Measurements from ENCODE around the gene PYM1. TPM values are rescaled to one million over a fixed set of nuclear protein-coding genes. Genes with fewer than 3 reads are reported as not detected.
A peak's percentile ranks its signal among the peaks of the same experiment; 100 is the strongest.

The PYM1 gene
- 10 to 100 TPM; 27.3 to 31.0 TPM for total RNA-seq
- 10 to 100 TPM; 31.1 to 36.4 (median 34.1) TPM for polyA plus RNA-seq (ENCODE audit: insufficient read length in 6 of 6)
- long read RNA-seq, donor 1, transcript PYM1-202 (3 exons, 1,073 nt) = major isoform, 14 of 1,700 reads
- long read RNA-seq, donor 1, transcript PYM1-203 (3 exons, 1,226 nt) = minor isoform, 11 of 1,700 reads
- long read RNA-seq, donor 1, partial matches to known transcripts = 657 of 1,700 reads
- long read RNA-seq, donor 1, other reads (novel, unspliced or antisense) = 1,015 of 1,700 reads
- long read RNA-seq, donor 2, transcript PYM1-202 (3 exons, 1,073 nt) = major isoform, 7 of 185 reads
- long read RNA-seq, donor 2, partial matches to known transcripts = 174 of 185 reads
- long read RNA-seq, donor 2, other reads (novel, unspliced or antisense) = 0 of 185 reads
- long read RNA-seq, donor 3, transcript PYM1-203 (3 exons, 1,226 nt) = major isoform, 7 of 17 reads
- long read RNA-seq, donor 3, transcript PYM1-202 (3 exons, 1,073 nt) = minor isoform, 6 of 17 reads
- long read RNA-seq, donor 3, partial matches to known transcripts = 0 of 17 reads
- long read RNA-seq, donor 3, other reads (novel, unspliced or antisense) = 0 of 17 reads
- long read RNA-seq, donor 4, transcript PYM1-203 (3 exons, 1,226 nt) = major isoform, 15 of 28 reads
- long read RNA-seq, donor 4, partial matches to known transcripts = 0 of 28 reads
- long read RNA-seq, donor 4, other reads (novel, unspliced or antisense) = 8 of 28 reads
- long read RNA-seq, donor 5, transcript PYM1-202 (3 exons, 1,073 nt) = minor isoform, 5 of 12 reads
- long read RNA-seq, donor 5, transcript PYM1-203 (3 exons, 1,226 nt) = major isoform, 6 of 12 reads
- long read RNA-seq, donor 5, partial matches to known transcripts = 0 of 12 reads
- long read RNA-seq, donor 5, other reads (novel, unspliced or antisense) = 0 of 12 reads
- long read RNA-seq, donor 6, transcript PYM1-202 (3 exons, 1,073 nt) = major isoform, 9 of 24 reads
- long read RNA-seq, donor 6, transcript PYM1-203 (3 exons, 1,226 nt) = minor isoform, 8 of 24 reads
- long read RNA-seq, donor 6, partial matches to known transcripts = 5 of 24 reads
- long read RNA-seq, donor 6, other reads (novel, unspliced or antisense) = 0 of 24 reads
- long read RNA-seq, donor 7, transcript PYM1-202 (3 exons, 1,073 nt) = major isoform, 5 of 6 reads
- long read RNA-seq, donor 7, partial matches to known transcripts = 0 of 6 reads
- long read RNA-seq, donor 7, other reads (novel, unspliced or antisense) = 0 of 6 reads
- long read RNA-seq, donor 8, transcript PYM1-202 (3 exons, 1,073 nt) = major isoform, 9 of 18 reads
- long read RNA-seq, donor 8, partial matches to known transcripts = 5 of 18 reads
- long read RNA-seq, donor 8, other reads (novel, unspliced or antisense) = 0 of 18 reads
- long read RNA-seq, donor 9 = 0 reads
- long read RNA-seq, donor 10, transcript PYM1-202 (3 exons, 1,073 nt) = minor isoform, 11 of 44 reads
- long read RNA-seq, donor 10, transcript PYM1-203 (3 exons, 1,226 nt) = major isoform, 28 of 44 reads
- long read RNA-seq, donor 10, partial matches to known transcripts = 1 of 44 reads
- long read RNA-seq, donor 10, other reads (novel, unspliced or antisense) = 3 of 44 reads
- long read RNA-seq, donor 11, transcript PYM1-202 (3 exons, 1,073 nt) = major isoform, 16 of 17 reads
- long read RNA-seq, donor 11, partial matches to known transcripts = 0 of 17 reads
- long read RNA-seq, donor 11, other reads (novel, unspliced or antisense) = 0 of 17 reads
- long read RNA-seq, donor 12, partial matches to known transcripts = 5 of 13 reads
- long read RNA-seq, donor 12, other reads (novel, unspliced or antisense) = 0 of 13 reads

- intact Hi-C loops (cut with DNase I) = loop anchor here in 1 of 2 donors (10.0 kb wide), 1 partner anchor 93 kb away; no protein-coding TSS in a partner anchor
Measured at GRCh38 chr12:55927588-55928502, at the start of gene PYM1. Gene PYM1, minus strand, starts transcription at chr12:55927894. Its CDS starts 133 bp downstream, at chr12:55927761.

GRCh38 chr12:55974308-55974730, 46.6 kb upstream of the PYM1 start:
- peak; percentile 54 for ATAC-seq
- Histone ChIP-seq H3K4me1 (peaks cover 3 to 65% of the 10 kb centered on the region in 2 donors), H3K4me3 (peak overlapping the region; percentile 94 to 98), H3K27me3 (no peaks in the 10 kb centered on the region), H3K36me3 (peaks cover 0 to 8% of the 10 kb centered on the region in 2 donors), H3K9me3 (no peaks in the 10 kb centered on the region), H3K27ac (peak overlapping the region; percentile 96 to 97)
- no peak for TF ChIP-seq CTCF (IDR thresholded peaks at IDR 0.05)
- intact Hi-C loops (cut with DNase I) = no loop called here
- DNase-seq = peak in 3 of 4 donors; percentile 31 to 74 (median 49)

More at GRCh38 chr12:55927588-55928502, at the start of gene PYM1:
- H3K4me1 ChIP-seq = peaks cover 27 to 65% of the 10 kb centered on the region in 2 donors
- TF ChIP-seq CTCF (IDR thresholded peaks at IDR 0.05) = no peak
- ATAC-seq (peak; percentile 70), DNase-seq (peak; percentile 70 to 94 (median 84))
- peaks cover 0 to 15% of the 10 kb centered on the region in 2 donors for H3K36me3 ChIP-seq
- H3K9me3 ChIP-seq = no peaks in the 10 kb centered on the region
- H3K4me3 ChIP-seq = peak within 1 kb of the TSS; percentile 77 to 78
- peak within 1 kb of the TSS; percentile 97 to 99 for H3K27ac ChIP-seq
- no peaks in the 10 kb centered on the region for H3K27me3 ChIP-seq

- peaks cover 3 to 59% of the 10 kb centered on the region in 2 donors for H3K4me1 ChIP-seq
- peak; percentile 91 for ATAC-seq
- H3K4me3 ChIP-seq = peak within 1 kb of the TSS; percentile 94 to 98
- H3K27ac ChIP-seq = peak within 1 kb of the TSS; percentile 96 to 98
- peak; percentile 98 to 100 (median 98) for DNase-seq
- peaks cover 0 to 8% of the 10 kb centered on the region in 2 donors for H3K36me3 ChIP-seq
- intact Hi-C loops (cut with DNase I) = no loop called here
- no peaks in the 10 kb centered on the region for H3K27me3 ChIP-seq
- no peaks in the 10 kb centered on the region for H3K9me3 ChIP-seq
- peak in 1 of 2 donors; percentile 16 for TF ChIP-seq CTCF (IDR thresholded peaks at IDR 0.05)
Measured at GRCh38 chr12:55973599-55974307, 46.1 kb upstream of the PYM1 start, which contains the start of gene RAB5B. Gene RAB5B, plus strand, starts transcription at chr12:55974078. Its CDS starts 12,883 bp downstream, at chr12:55986961.
